ENCODE data around the gene OR11L1.

OR11L1 gene

GRCh38 chr1:247812637-247813036, 29.1 kb downstream of the OR11L1 start:
- no peaks in the 10 kb centered on the region for H3K79me2 ChIP-seq (ENCODE audit: control insufficient read depth, insufficient read depth, low read length, unreplicated experiment)
- no peak overlapping the region for H2AFZ ChIP-seq (ENCODE audit: low read length, unreplicated experiment)
- H3K4me1 ChIP-seq (ENCODE audit: control insufficient read depth, insufficient read depth, low read length, unreplicated experiment), result no peaks in the 10 kb centered on the region
- H3K27ac ChIP-seq (ENCODE audit: low read depth, low read length), result no peak overlapping the region
- no peaks in the 10 kb centered on the region for H3K27me3 ChIP-seq (ENCODE audit: insufficient read depth, low read length)
- no peaks in the 10 kb centered on the region for H3K36me3 ChIP-seq (ENCODE audit: insufficient read depth, low read length)
- H3K4me3 ChIP-seq (ENCODE audit: low read depth, low read length), result no peak overlapping the region

GRCh38 chr1:247797518-247797917, 44.2 kb downstream of the OR11L1 start:
- Histone ChIP-seq H3K4me1 (ENCODE audit: control insufficient read depth, insufficient read depth, low read length, unreplicated experiment) (no peaks in the 10 kb centered on the region), H3K79me2 (ENCODE audit: control insufficient read depth, insufficient read depth, low read length, unreplicated experiment) (no peaks in the 10 kb centered on the region), H3K27me3 (ENCODE audit: insufficient read depth, low read length) (no peaks in the 10 kb centered on the region), H3K27ac (ENCODE audit: low read depth, low read length) (no peak overlapping the region), H2AFZ (ENCODE audit: low read length, unreplicated experiment) (no peak overlapping the region), H3K4me3 (ENCODE audit: low read depth, low read length) (no peak overlapping the region), H3K36me3 (ENCODE audit: insufficient read depth, low read length) (no peaks in the 10 kb centered on the region)
